Measurements from ENCODE around the gene METTL25.

Gene METTL25

DNA sequence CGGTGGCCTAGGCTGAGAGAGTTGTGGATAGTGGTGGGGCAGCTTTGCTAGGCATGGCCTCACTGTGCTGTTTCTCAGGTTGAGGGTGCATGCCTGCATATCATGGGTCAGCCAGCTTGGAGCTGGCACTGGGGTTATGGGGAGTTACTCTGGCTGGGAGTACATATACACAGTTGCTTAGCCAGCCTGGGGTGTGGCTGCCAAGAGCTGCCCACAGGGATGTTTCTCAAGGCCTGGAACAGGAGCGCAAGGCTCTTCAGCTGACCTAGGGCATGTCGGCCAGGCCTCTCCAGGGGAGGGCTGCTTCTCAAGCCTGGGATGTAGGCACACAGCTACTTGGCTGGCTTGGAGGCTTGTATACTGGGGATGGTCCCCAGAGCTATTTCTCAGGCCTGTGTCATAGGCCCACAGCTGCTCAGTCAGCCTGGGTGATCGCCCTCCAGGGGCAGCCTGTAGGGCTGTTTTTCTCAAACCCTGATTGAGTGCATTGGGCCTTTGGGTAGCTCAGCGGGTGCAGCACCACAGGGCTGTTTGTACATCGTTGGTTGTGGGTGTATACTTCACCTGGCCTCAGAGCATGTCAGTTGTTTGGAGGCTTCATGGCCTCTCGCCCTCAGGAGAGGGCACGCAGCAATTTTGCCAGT, 114.9 kb downstream of the METTL25 start:
- FAIRE-seq, result no peak

DNA sequence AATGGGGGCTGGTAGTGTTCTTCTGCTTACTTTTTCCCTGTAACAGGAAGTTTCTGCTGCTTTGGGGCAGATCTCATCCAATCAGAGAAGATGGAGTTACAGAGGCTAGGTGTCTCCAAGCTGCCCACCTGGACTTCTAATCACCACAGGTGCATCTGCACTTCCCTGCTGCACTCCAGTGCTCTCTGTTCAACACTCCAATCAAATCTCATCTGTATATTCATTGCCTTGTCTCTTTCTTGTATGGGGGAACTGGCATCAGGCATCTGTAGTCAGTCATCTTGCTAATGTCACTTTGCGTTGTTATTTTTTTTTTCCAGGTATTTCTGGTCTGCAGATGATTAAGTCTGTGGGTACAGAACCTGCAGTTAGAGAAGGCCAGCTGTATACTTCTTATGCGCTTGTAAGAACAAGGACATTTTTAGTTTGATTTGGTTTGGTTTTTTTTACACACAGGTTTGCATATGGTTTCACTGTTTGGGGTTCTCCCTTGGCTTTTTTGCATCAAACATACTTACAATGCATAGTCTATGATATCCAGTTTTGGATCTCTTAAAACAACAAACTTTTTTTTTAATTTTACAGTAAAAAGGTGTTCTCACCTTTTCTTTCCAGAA, 116.0 kb downstream of the METTL25 start:
- no peak for FAIRE-seq

DNA sequence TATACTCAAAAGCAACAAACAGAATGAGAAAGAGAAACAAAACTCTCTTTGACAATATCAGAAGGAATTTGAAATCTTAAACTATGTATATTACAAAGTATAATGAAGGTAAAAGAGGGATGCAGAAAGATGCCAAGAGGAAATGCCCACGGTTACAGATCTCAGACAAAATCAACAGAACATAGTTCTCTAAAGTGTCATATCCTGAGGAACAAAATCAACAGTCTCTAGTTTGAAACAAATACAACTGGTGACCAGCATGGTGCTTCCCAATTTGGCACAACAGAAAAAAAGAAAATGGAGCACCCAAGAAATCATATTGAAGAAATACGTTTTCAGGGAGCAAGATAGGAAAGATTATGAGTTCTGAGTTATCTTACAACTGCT, 116.5 kb downstream of the METTL25 start:
- no peak for FAIRE-seq

DNA sequence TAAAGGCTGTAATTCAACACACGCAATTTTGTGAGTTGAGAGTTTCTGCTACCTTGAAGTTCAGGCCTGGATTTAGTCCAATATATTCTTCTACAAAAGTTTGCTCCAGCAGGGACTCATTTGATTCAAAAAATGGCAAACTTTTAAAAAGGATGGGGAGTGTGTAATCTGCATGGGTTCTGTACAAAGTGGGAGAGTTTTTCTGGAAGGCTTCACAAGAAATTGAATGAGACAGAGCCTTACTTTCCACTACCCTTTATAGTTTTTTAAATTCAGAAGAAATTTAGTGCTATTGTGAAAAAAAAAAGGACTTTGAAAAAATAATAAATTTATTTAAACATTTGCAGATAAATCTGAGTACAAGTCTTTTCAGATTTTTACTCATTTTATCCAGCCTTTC, 116.9 kb downstream of the METTL25 start:
- FAIRE-seq, result no peak

DNA sequence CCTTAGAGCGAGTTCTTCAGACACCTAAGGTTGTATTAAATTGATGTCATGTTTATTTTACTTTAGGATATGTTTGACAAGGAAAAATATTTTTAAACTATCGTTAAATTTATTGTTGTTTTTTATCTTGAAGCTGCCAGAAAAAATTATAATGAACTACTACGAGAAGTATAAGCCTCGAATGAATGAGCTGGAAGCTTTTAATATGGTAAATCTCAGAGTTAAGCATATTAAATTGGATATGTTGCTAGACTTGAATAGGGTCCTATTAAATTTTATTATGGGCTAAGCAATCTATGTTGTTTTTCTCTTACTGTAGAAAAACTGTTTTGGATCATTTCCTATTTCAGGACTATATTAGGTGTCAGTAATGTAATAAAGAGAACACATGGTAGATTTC, 118.2 kb downstream of the METTL25 start:
- no peak for FAIRE-seq

DNA sequence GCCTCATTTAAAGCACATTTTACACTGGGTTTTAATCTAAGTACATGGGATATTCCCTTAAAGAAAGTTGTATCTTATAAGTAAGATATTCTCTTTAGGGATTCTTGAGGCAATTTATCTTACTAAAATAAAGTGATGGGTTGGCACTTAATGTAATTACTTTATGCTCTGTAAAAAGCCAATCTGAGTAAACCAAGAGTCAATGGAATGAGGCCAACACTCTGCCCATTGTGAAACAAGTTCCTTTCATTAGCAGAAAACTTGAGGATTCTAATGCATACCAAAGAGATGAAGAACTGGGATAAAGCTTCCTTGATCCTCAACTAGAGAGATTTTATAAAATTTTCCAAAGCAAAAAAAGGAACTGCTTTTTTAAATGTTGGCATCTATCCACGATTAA, 121.2 kb downstream of the METTL25 start:
- no peak for FAIRE-seq

DNA sequence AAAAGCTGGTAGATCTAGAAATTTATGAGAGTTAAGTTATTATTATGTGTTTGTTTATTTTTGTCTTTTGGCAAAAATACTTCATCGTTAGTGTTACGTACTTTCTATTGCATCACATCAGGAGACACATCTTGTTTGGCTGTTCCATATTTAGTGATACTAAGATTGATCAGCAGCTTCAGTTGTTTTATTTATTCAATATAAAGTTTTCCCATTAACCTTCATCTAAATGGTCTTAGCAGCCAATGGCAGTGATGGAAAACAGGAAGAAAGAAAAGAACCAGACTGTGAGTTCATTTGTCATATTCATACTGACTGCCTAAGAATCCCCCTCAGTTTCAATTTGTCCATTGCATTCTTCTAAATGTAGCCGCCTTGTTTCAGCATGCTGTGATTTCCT, 122.3 kb downstream of the METTL25 start:
- no peak for FAIRE-seq

DNA sequence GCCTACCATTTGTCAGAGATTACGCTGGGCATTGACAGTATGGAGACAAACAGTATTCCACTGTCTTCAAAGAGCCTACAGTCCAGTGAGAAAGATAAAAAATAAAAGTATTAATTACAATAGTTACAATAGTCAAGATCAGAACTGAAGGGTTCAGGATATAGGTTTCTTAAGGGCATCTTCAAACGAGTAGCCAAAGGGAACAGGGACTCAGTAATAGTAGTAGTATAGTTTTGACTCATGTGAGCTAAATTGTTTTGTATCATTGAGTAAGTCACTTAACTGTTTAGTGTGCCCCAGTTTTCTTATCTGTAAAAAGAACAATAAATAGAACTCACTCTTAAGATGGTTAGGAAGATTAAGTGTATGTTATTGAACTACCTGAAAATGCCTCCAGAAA, 123.6 kb downstream of the METTL25 start:
- FAIRE-seq, result no peak

DNA sequence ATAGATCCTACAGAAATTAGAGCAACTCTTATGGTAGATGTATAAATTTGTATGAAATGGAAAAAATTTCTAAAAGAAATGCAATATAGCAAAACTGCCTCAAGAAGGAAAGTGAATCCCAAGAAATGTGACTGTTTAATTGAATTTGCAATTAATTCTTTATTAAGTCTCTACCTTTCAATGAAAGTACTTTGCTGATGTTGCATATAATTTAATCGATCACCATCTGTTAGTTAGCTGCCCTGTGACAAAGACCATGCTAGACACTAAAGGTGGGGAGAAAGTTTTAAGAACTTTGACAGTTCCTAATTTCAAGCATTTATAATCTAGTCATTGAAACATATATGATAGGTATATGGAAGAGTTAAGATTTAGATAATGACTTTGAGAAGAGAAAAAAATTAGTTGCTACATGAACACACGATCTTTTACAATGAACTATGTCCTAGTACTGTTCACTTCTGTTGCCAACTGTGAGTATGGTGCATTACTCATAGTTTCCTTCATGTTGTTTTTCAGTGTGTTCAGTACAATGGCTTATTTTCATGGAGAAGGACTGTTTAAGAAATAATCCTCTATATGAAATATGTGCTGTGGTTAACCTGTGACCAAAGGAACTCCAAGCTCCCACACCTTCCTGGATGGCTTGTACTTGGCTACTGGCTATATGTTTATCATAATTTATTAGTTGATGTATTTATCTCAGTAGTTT, 128.4 kb downstream of the METTL25 start:
- no peak for FAIRE-seq

DNA sequence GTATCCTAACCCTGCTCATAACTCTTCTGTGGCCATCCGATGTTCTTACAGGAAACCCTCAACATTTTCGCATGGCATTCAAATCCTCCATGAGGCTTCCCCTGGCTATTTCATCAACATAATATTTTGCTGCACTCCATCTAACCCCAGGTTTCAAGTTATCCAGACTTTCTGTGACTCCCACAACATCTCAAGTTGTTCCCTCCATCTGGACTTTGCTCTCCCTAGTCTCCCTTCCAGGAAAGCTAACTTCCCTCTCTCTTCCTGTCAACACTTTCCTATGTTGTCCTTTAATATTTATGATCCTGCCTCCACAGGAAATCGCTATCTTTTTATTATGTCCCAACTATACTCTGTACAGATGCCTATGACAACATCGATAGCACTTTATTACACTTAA, 146.1 kb downstream of the METTL25 start:
- FAIRE-seq, result no peak

DNA sequence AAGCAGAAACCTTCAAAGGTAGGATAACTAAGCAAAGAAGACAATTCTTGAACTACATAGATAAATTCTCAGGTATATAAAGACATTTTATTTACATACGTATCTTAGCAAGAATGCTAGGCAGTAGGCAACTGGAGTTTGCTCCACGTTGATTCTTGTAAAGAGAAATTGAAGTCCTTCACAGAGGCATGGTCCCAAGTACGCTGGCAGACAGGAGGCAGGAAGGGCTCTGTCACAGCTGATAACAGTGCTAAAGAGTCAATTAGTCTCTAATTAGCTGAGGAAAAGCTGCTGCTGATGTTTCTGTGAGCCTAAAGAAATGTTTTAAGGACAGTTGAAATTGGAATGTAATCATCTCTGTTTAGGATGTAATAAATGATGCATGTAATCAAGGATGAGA, 146.8 kb downstream of the METTL25 start:
- FAIRE-seq, result no peak

DNA sequence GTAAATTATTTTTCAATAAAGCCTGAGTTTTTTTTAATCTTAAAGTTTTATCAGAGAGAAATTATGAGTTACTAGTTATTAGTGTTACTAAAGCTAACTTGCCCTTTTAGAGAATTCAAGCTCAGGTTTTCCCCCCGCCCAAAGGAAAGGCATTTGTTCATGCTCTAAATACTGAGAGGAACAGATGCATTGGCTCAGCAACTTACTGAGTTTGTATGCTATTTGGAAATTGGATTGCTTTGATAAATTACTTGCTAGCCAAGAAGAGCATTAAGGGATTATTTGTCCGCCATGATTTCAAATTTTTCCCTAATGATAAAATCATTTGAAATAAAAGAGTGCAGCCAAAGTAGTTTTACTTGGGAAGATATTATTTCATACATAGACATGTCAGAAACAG, 149.4 kb downstream of the METTL25 start:
- FAIRE-seq, result no peak

DNA sequence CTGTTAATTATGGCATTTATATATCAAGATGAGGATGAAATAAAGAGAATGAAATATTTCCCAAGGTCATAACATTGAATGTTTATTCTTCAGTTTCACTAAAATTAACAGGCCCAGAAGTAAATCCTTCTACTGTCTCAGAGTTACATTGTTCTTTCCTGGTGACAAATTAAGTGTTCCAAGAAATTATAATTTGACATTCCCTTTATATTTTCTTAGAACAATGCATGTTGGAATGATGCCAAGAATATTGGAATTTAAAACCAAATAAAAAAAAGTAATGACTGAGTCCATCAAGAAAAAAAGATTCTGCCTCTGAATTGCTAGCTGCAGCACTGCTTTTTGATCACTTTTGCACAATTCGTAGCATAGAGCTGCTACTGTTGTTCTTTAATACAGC, 152.1 kb downstream of the METTL25 start:
- FAIRE-seq, result no peak

DNA sequence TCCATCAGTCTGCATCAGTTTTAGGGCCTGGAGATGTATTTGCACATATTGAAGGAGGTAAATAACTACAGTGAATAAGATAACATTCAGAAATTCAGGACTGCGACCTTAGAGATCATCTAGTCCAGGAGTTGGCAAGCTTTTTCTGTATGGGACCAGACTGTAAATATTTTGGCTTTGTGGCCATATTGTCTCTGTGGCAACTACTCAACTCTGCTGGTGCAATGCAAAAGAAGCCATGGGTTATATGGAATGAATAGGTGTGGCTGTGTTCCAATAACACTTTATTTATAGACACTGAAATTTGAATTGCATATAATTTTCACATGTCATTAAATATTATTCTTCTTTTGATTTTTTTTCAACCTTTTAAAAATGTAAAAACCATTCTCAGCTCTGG, 156.6 kb downstream of the METTL25 start:
- no peak for FAIRE-seq

DNA sequence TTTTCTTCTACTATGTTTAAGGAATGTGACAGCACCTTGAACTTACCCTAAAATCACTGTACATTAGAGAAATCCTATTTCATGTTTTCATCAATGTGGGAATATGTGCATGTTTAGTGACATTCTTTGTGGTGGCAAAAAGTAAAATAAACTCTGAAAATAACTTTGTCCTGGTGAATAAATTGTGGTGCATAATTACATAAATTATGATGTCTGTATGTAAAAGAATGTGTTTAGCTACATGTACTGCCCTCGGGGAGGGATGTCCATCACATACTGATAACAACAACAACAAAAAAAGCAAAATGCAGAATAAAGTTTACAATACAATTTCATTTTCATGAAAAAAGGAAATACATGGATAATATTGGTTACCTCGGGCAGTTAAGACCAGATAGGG, 157.3 kb downstream of the METTL25 start:
- no peak for FAIRE-seq

DNA sequence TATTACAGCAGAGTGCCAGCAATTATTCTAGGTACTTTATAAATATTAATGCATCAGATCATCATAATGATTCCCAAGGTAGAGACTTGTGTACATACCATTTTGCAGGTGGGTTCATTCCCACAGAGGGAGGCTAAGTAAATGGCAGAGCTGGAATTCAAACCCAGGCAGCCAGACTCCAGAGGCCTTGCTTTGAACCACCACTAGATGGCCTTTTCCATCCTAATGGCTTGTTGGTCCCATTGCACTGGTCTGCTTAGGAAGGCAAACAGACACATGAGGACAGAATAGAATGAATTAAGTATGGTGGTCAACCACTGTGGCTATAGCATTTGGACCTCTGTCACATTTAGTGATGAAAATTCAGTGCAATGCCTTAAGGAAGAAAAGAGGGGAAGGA, 158.7 kb downstream of the METTL25 start:
- no peak for FAIRE-seq

DNA sequence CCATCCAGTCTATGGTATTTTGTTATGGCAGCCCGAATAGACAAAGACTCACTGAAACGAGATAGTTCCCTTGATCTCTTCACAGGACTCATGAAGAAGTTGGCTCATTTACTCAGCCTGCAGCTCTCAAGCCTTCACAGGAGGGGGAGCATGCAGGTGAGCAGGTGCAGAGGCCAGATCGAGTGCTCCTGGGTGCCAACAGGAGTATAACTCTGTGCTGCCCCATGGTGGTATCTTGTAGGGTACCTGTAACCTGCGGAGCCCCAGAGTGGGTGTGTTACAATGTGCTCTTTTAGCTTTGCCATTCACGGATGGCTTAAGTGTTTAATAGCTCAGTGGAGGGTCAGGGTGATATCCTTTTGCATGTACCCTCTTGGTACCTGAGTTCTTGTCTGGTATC, 159.5 kb downstream of the METTL25 start:
- no peak for FAIRE-seq

DNA sequence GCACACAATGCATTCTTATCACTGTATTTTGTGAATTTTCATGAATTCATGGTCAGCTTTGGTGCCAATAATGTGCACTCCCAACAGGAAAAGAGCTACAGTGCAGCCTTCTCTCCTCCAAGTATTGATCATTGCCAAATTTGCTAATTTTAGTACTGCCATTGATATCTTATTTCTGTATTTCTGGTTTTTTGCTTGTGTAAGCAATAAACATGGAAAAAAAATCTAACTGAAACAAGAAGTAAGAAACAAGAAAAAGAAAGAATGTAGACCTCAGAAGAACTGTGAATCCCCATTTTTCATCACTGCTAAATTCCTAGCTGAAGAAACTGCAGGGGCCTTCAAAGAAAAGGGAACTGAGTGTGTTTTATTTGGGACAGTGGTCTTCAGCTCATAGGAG, 161.2 kb downstream of the METTL25 start:
- no peak for FAIRE-seq

DNA sequence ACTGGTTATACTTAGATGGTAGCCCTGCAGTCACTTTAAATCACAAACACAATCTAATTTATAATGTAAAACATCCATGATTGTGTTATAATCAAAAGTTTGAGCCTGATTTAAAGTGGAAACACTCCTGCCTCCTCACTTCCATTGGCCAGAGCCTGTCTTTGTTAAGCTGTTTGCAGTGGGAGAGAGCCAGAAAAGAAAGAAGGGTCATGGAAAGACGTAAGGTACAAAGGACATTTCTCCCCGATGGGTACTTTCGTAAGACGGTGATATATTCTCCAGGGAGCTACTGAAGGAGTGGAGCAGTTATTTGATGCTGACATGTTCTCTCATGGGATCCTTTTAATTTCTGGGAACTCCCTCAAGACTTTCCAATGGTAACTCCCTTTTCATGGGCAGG, 164.0 kb downstream of the METTL25 start:
- FAIRE-seq, result no peak

DNA sequence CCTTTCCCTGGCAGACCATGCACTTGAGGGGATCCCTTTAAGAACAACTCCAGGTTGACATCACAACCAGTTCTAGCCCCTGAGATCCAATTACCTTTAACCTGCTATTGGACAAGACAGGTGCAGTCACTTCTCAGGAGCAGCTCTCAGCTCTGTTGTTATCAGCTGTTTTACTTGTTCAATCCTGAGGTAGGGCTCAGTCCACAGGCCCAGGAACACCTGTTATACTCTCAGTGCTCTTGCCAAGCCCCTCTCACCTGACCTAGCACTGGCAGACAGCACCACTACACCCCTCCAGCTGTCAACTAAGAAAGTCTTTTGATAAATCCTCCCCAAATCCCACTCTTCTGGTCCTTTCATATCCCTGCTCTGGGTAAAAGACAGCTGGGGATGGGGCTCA, 164.4 kb downstream of the METTL25 start:
- FAIRE-seq, result no peak

DNA sequence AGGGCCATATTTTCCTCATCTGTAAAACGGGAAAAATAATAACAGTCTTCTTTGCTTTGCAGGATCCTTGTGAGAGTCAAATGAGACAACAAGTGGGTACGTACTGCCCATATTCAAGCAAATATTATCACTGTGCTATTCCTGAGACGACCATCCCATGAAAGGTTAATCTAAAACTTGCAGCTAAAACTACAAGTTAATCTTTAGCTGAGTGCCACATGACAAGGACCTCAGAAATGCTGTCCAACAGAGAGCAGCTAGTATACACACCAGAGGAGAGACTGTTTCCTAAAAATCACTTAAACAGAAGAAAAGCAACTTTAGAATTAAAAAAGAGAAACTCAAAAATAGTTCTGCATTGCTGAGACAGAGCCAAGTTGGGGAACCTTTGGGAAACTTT, 165.7 kb downstream of the METTL25 start:
- no peak for FAIRE-seq

DNA sequence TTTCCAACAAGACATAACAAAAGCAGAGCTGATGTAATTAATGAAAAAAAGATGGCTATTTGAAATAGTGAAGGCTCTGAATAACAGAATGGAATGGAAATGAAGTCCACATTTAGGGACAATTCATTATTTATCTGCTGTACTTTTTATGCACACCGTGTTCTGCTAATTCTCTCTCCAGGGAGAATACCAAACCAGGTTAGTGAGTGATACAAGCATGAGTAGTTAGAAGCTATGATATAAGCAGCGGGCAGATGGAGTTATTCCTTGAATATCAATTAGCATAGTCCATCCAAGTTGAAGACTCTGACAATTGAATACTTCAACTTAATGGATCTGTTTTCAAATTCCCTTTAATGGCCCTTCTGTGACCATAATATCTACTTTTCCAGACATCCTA, 166.3 kb downstream of the METTL25 start:
- FAIRE-seq, result no peak

DNA sequence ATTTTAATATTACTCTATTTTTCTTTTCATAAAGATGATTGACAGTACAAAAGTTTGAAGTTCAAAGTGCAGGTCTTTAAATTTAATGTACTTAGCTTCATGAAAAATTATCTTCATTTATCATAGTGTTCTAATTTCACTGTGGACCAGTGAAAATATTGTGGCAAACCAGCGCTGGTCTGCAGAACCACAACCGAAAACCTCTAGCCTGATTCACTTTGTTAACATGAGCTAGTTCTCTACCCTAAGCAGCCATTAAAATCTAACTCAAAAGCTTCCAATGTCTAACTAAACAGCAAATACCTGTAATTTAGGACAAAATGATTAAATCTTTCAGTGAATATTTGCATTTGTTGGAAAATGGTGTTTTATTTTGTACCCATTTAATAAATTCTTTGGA, 167.3 kb downstream of the METTL25 start:
- peak; percentile 30 for FAIRE-seq

DNA sequence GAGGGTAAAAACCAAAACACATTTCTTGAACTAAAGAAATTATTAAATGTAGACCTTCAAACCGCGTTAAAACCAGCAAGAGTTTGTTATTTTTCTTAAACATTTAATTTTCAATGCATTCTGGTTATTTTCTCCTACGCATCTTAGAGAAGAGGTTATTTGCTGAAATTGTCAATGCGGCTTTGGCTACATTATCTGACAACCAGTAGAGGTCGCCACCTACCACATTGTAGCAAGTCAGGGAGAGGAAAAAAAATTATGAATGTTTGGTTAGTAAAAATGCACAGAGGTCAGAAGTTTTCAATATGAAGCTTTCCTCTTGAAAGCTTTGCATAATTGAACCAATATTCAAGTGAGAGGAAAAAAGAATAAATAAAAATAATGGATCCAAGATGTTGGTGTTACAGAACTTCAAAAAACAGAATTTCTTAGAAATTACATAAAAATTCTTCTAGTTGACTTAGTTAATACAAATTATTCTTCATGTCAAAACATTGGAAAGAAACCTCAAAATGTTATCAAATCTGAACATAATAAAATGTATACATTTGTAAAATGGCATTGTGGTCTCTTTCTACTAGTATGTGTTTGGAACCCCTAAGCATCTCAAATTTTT, 168.9 kb downstream of the METTL25 start:
- peak; percentile 98 for FAIRE-seq
